ENCODE data around the gene LSAMP. TPM values are rescaled to one million over a fixed set of nuclear protein-coding genes. Genes with fewer than 3 reads are reported as not detected.

LSAMP gene
- total and polyA plus RNA-seq, 2 experiments from 2014 or later: 4.6 to 6.0 TPM

DNA sequence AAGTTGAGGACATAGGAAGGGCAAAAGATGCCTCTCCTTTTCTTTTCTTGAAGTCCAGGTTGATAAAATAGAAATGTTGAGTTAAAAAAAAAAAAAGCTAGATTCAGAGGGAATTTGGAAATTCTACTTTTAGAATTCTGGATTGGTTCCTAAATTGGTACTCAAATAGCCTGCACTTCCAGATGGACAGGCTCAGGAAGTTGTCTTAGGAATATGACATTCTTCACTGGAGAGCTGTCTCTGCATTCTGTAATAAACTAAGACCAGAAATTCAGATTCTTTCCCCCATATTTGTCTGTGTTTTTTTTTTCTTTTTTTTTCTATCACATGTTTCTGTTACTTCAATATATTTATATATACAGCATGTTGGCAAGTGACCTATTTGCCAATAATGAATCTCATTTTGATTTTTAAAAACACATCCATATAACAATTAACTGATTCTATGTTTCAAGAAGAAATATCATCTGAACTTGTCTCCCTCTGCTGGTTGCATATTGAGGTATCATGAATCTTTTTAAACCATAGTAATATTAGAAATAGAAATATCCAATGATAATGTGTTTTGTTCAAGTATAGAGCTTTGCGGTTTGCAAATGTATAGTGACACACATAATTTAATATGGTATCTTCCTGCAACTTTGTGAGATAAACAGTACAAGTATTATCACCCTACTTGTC is 8.5 kb upstream of the LSAMP start:
- no peak overlapping the region for H3K27ac ChIP-seq
- no peaks in the 10 kb centered on the region for H3K9me3 ChIP-seq (ENCODE audit: low read depth)
- H3K27me3 ChIP-seq: no peaks in the 10 kb centered on the region
- peak in 1 of 2 donors; percentile 29 for DNase-seq (ENCODE audit: low read depth in 1 of 2, low spot score in 1 of 2)
- H3K36me3 ChIP-seq: no peaks in the 10 kb centered on the region
- no peaks in the 10 kb centered on the region for H3K4me1 ChIP-seq (ENCODE audit: low read depth)
- no peak overlapping the region for H3K4me3 ChIP-seq
- TF ChIP-seq, protein P1, sequence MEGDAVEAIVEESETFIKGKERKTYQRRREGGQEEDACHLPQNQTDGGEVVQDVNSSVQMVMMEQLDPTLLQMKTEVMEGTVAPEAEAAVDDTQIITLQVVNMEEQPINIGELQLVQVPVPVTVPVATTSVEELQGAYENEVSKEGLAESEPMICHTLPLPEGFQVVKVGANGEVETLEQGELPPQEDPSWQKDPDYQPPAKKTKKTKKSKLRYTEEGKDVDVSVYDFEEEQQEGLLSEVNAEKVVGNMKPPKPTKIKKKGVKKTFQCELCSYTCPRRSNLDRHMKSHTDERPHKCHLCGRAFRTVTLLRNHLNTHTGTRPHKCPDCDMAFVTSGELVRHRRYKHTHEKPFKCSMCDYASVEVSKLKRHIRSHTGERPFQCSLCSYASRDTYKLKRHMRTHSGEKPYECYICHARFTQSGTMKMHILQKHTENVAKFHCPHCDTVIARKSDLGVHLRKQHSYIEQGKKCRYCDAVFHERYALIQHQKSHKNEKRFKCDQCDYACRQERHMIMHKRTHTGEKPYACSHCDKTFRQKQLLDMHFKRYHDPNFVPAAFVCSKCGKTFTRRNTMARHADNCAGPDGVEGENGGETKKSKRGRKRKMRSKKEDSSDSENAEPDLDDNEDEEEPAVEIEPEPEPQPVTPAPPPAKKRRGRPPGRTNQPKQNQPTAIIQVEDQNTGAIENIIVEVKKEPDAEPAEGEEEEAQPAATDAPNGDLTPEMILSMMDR (IDR thresholded peaks at IDR 0.05; ENCODE audit: low read depth, low read length): peak; percentile 27

- no peak for DNase-seq (ENCODE audit: low read depth in 1 of 2, low spot score in 1 of 2)
- H3K4me1 ChIP-seq (ENCODE audit: low read depth): no peaks in the 10 kb centered on the region
- H3K36me3 ChIP-seq: no peaks in the 10 kb centered on the region
- H3K4me3 ChIP-seq: no peak overlapping the region
- H3K27me3 ChIP-seq: no peaks in the 10 kb centered on the region
- H3K27ac ChIP-seq: no peak overlapping the region
- no peaks in the 10 kb centered on the region for H3K9me3 ChIP-seq (ENCODE audit: low read depth)
- TF ChIP-seq, protein P1 (IDR thresholded peaks at IDR 0.05; ENCODE audit: low read depth, low read length): no peak
Measured at GRCh38 chr3:116449546-116450350, 4.5 kb upstream of the LSAMP start.

- Histone ChIP-seq H3K36me3 (no peaks in the 10 kb centered on the region), H3K27me3 (peaks cover 14% of the 10 kb centered on the region), H3K27ac (no peak overlapping the region), H3K9me3 (ENCODE audit: low read depth) (no peaks in the 10 kb centered on the region), H3K4me3 (no peak overlapping the region), H3K4me1 (ENCODE audit: low read depth) (no peaks in the 10 kb centered on the region)
- no peak for DNase-seq (ENCODE audit: low read depth in 1 of 2, low spot score in 1 of 2)
- TF ChIP-seq, protein P1 (IDR thresholded peaks at IDR 0.05; ENCODE audit: low read depth, low read length): no peak
Measured at GRCh38 chr3:116445990-116446389, 703 bp upstream of the LSAMP start.

DNA sequence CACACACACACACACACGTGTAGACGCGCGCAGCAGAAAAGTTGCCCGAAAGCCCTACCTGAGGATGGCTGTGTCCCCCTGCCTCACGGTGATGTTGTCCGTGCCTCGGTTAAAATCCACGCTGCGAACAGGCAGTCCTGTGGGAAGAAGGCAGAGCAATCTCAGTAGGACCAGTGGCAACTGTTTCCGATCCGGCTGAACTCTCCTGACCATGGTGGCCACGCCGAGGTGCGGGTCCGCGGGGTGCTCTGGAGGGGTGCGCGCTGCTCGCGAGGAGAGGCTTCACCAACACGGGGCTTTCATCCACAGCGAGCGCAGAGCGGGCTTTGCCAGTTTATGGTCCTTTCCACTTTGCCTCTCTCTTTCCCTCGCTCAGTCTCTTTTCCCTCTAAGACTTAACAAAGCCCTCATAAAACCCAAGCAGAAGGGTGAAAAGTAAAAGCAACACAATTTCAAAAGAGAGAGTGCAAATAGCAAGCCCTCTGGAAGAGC is 422 bp downstream of the LSAMP start:
- Histone ChIP-seq H3K27me3 (peaks cover 14% of the 10 kb centered on the region), H3K36me3 (no peaks in the 10 kb centered on the region), H3K4me1 (ENCODE audit: low read depth) (no peaks in the 10 kb centered on the region), H3K4me3 (peak overlapping the region; percentile 36), H3K27ac (no peak overlapping the region), H3K9me3 (ENCODE audit: low read depth) (no peaks in the 10 kb centered on the region)
- TF ChIP-seq, protein P1 (IDR thresholded peaks at IDR 0.05; ENCODE audit: low read depth, low read length): no peak
- DNase-seq (ENCODE audit: low read depth in 1 of 2, low spot score in 1 of 2): peak; percentile 20 to 41

DNA sequence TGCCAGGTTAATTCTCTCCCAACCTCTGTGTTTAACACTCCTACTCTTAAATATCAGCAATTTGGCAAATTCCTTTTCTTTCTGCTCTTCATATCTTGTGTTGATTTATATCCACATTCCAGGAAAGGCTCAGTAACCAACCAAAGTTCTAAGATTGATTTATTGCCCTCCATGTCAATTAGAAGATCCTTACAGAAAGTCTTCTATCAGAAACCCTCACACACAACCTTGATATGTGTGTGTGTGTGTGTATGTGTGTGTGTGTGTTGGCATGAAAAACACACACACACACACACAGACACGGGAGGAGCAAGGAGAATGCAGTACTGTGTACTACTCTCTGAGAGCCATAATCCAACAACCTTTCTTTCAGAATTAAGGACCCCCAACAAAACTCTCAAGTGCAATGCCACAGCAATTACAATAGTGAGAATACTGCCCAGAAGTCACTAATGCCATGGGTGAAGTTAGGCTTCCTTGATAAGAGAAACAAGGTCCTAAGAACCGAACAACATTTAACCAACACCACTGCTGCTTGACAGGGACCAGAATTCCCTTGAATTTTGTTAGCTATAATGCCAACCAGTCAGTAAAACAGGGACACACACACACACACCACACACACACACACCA is 1.1 kb downstream of the LSAMP start:
- TF ChIP-seq, protein P1 (IDR thresholded peaks at IDR 0.05; ENCODE audit: low read depth, low read length): no peak
- peak in 1 of 2 donors; percentile 3 for DNase-seq (ENCODE audit: low read depth in 1 of 2, low spot score in 1 of 2)
- H3K27ac ChIP-seq: no peak overlapping the region

More for the DNA sequence above, 1.1 kb downstream of the LSAMP start:
- H3K27me3 ChIP-seq: peaks cover 14% of the 10 kb centered on the region
- no peaks in the 10 kb centered on the region for H3K4me1 ChIP-seq (ENCODE audit: low read depth)
- H3K4me3 ChIP-seq: peak overlapping the region; percentile 36
- no peaks in the 10 kb centered on the region for H3K36me3 ChIP-seq
- no peaks in the 10 kb centered on the region for H3K9me3 ChIP-seq (ENCODE audit: low read depth)
